H1 (cell line): ENCODE results near the gene SSR1. TPM values are rescaled to one million over a fixed set of nuclear protein-coding genes. Genes with fewer than 3 reads are reported as not detected.

Source experiments
- CTCF ChIA-PET: fragments of 300-600 bp; sonication (Branson Sonifier 250); formaldehyde crosslinking; loops from one replicate; lab custom pipeline; 2021; ENCODE audit not compliant: partially characterized antibody; lab: Charles Lee
- POLR2A ChIA-PET: fragments of 300-600 bp; sonication (Branson Sonifier 250); formaldehyde crosslinking; loops from one replicate; lab custom pipeline; 2021; ENCODE audit warnings: inconsistent platforms; ENCODE audit not compliant: partially characterized antibody; lab: Charles Lee
- DNase-seq, 2 experiments: peaks; one replicate each; pipeline versions ENCODE4 v3.0.0 to v3.0.0-alpha.2; 2010 to 2022; ENCODE audit warnings: low spot score in 2 of 2, low read depth in 1 of 2, mixed read lengths in 1 of 2
- FAIRE-seq: peaks from 2 replicates; lab custom pipeline; 2011; peaks lifted over from hg19 to GRCh38; lab: Jason Lieb, UNC
- H2AFZ ChIP-seq: 2 replicates; pipeline ENCODE4 v1.8.1; 2012; ENCODE audit warnings: low read length, inconsistent platforms
- H2AK5ac ChIP-seq: 2 replicates; pipeline ENCODE4 v1.6.1; 2013; ENCODE audit warnings: low read depth, low read length
- H2BK120ac ChIP-seq: replicated peaks from 2 replicates; pipeline ENCODE3; 2013; ENCODE audit warnings: low read depth, low read length, inconsistent platforms
- H2BK12ac ChIP-seq: 2 replicates; pipeline ENCODE4 v1.6.1; 2013; ENCODE audit warnings: low read depth, low read length
- H2BK15ac ChIP-seq: 2 replicates; pipeline ENCODE4 v1.6.1; 2013; ENCODE audit warnings: low read length
- H2BK20ac ChIP-seq: 2 replicates; pipeline ENCODE4 v1.6.1; 2013; ENCODE audit warnings: low read length
- H2BK5ac ChIP-seq: 2 replicates; pipeline ENCODE4 v1.6.1; 2013; ENCODE audit warnings: low read depth, low read length
- H3K14ac ChIP-seq: 2 replicates; pipeline ENCODE4 v1.6.1; 2013; ENCODE audit warnings: inconsistent platforms; ENCODE audit not compliant: insufficient read length
- H3K18ac ChIP-seq: 2 replicates; pipeline ENCODE4 v1.6.1; 2013; ENCODE audit warnings: low read length; ENCODE audit errors: extremely low read depth
- H3K23ac ChIP-seq: 2 replicates; pipeline ENCODE4 v1.6.1; 2013; ENCODE audit warnings: inconsistent platforms; ENCODE audit not compliant: insufficient read length
- H3K23me2 ChIP-seq: 2 replicates; pipeline ENCODE4 v1.6.1; 2013; ENCODE audit warnings: low read depth, low read length
- H3K27ac ChIP-seq: 2 replicates; pipeline ENCODE4 v1.6.1; 2011; ENCODE audit warnings: low read depth, low read length, inconsistent platforms
- H3K27me3 ChIP-seq, 4 experiments: replicated peaks in 1 of 4; 1 replicate in 1 of 4; 2 replicates in 3 of 4; pipeline versions ENCODE4 v1.6.1 to v1.8.1; 2011 to 2013; ENCODE audit warnings: low read length in 3 of 4, mild to moderate bottlenecking in 3 of 4, inconsistent platforms in 2 of 4, mixed read lengths in 2 of 4, moderate library complexity in 1 of 4; ENCODE audit not compliant: control insufficient read depth in 3 of 4, insufficient read depth in 3 of 4; ENCODE audit errors: extremely low read depth in 1 of 4
- H3K36me3 ChIP-seq, 4 experiments: 2 replicates each; pipeline versions ENCODE4 v1.6.1 to v1.8.1; 2011 to 2013; ENCODE audit warnings: mild to moderate bottlenecking in 4 of 4, low read length in 3 of 4, moderate library complexity in 2 of 4, control low read depth in 1 of 4, inconsistent platforms in 1 of 4; ENCODE audit not compliant: insufficient read depth in 4 of 4, control insufficient read depth in 2 of 4
- H3K4ac ChIP-seq: replicated peaks from 2 replicates; pipeline ENCODE3; 2013; ENCODE audit warnings: low read length, low read depth, mixed read lengths, inconsistent platforms; ENCODE audit not compliant: insufficient read length
- H3K4me1 ChIP-seq, 4 experiments: replicated peaks in 1 of 4; 1 replicate in 1 of 4; 2 replicates in 3 of 4; pipeline versions ENCODE4 v1.6.1 to v1.8.1; 2011 to 2013; ENCODE audit warnings: low read length in 3 of 4, inconsistent platforms in 2 of 4, mixed read lengths in 1 of 4; ENCODE audit not compliant: insufficient read depth in 4 of 4, control insufficient read depth in 3 of 4
- H3K4me2 ChIP-seq, 2 experiments: 2 replicates each; pipeline versions ENCODE4 v1.6.1 to v1.8.1; 2011 to 2013; ENCODE audit warnings: low read depth in 2 of 2, low read length in 2 of 2, control low read depth in 1 of 2, inconsistent platforms in 1 of 2, mild to moderate bottlenecking in 1 of 2; ENCODE audit not compliant: insufficient read depth in 1 of 2
- H3K4me3 ChIP-seq, 4 experiments: fragments of 200-600, 300-600 bp in 1 of 4; sonication (generic), shearing (Covaris generic), sonication (Bioruptor Twin) in 1 of 4; 2 replicates each; pipeline versions ENCODE4 v1.5.1 to v1.8.1; 2011 to 2016; ENCODE audit warnings: low read length in 4 of 4, low read depth in 3 of 4, control low read depth in 2 of 4, inconsistent platforms in 2 of 4, mild to moderate bottlenecking in 2 of 4, mixed read lengths in 1 of 4, moderate library complexity in 1 of 4; ENCODE audit not compliant: insufficient read depth in 2 of 4; ENCODE audit errors: extremely low read depth in 1 of 4
- H3K56ac ChIP-seq: replicated peaks from 2 replicates; pipeline ENCODE3; 2013; ENCODE audit warnings: low read depth, mild to moderate bottlenecking, mixed read lengths, low read length, inconsistent platforms; ENCODE audit not compliant: insufficient read length
- H3K79me1 ChIP-seq: 2 replicates; pipeline ENCODE4 v1.6.1; 2013; ENCODE audit warnings: low read depth, low read length, control low read depth
- H3K79me2 ChIP-seq, 2 experiments: 2 replicates each; pipeline versions ENCODE4 v1.6.1 to v1.8.1; 2012 to 2013; ENCODE audit warnings: low read length in 2 of 2, mild to moderate bottlenecking in 2 of 2, inconsistent platforms in 1 of 2; ENCODE audit not compliant: insufficient read depth in 2 of 2, control insufficient read depth in 1 of 2
- H3K9ac ChIP-seq, 4 experiments: replicated peaks in 1 of 4; 1 replicate in 1 of 4; 2 replicates in 3 of 4; pipeline versions ENCODE4 v1.6.1 to v1.8.1; 2011 to 2013; ENCODE audit warnings: low read depth in 3 of 4, low read length in 3 of 4, control low read depth in 2 of 4, mild to moderate bottlenecking in 2 of 4, moderate library complexity in 2 of 4, inconsistent platforms in 1 of 4; ENCODE audit errors: extremely low read depth in 1 of 4
- H3K9me3 ChIP-seq, 2 experiments: 2 replicates each; pipeline versions ENCODE4 v1.6.1 to v1.8.1; 2012 to 2013; ENCODE audit warnings: mild to moderate bottlenecking in 2 of 2, moderate library complexity in 2 of 2, control low read depth in 1 of 2, inconsistent platforms in 1 of 2, low read depth in 1 of 2, low read length in 1 of 2, mixed read lengths in 1 of 2; ENCODE audit not compliant: insufficient read depth in 2 of 2
- H4K20me1 ChIP-seq, 2 experiments: replicated peaks in 1 of 2; 2 replicates each; pipeline versions ENCODE3 to v1.8.1; 2011 to 2013; ENCODE audit warnings: inconsistent platforms in 2 of 2, low read length in 2 of 2, mild to moderate bottlenecking in 1 of 2; ENCODE audit not compliant: insufficient read depth in 2 of 2, control insufficient read depth in 1 of 2
- H4K5ac ChIP-seq: 2 replicates; pipeline ENCODE4 v1.6.1; 2013; ENCODE audit warnings: low read length, low read depth, mixed read lengths, inconsistent platforms; ENCODE audit not compliant: insufficient read length
- H4K8ac ChIP-seq: 2 replicates; pipeline ENCODE4 v1.8.0; 2013; ENCODE audit warnings: mild to moderate bottlenecking, moderate library complexity, low read length, inconsistent platforms; ENCODE audit not compliant: insufficient read depth; ENCODE audit errors: extremely low read depth
- H4K91ac ChIP-seq: replicated peaks from 2 replicates; pipeline ENCODE3; 2013; ENCODE audit warnings: low read length, mixed read lengths, inconsistent platforms; ENCODE audit not compliant: insufficient read length
- ASH2L ChIP-seq: fragments of 200-600, 300-600 bp; sonication (generic); IDR thresholded peaks from one replicate; pipeline ENCODE4 v1.7.1; 2017; ENCODE audit warnings: low read length
- EZH2 ChIP-seq: fragments of 200-600 bp; sonication (generic); IDR thresholded peaks from 2 replicates; pipeline ENCODE4 v1.7.1; 2012; ENCODE audit warnings: low read depth, mild to moderate bottlenecking, moderate library complexity, low read length, inconsistent platforms; ENCODE audit not compliant: severe bottlenecking
- JUN ChIP-seq: IDR thresholded peaks from 2 replicates; pipeline ENCODE4 v1.6.1; 2011; ENCODE audit warnings: low read depth, mild to moderate bottlenecking, improper control_type of control experiment, low read length
- SAP30 ChIP-seq: fragments of 300-600 bp; sonication (generic); IDR thresholded peaks from 2 replicates; pipeline ENCODE4 v1.7.1; 2012; ENCODE audit warnings: low read length, moderate library complexity, mild to moderate bottlenecking, inconsistent platforms; ENCODE audit not compliant: insufficient read depth, insufficient replicate concordance
- SP1 ChIP-seq: IDR thresholded peaks from 2 replicates; pipeline ENCODE4 v1.6.1; 2011; ENCODE audit warnings: low read depth, low read length
- WGBS, 2 experiments: shearing (Covaris generic) in 1 of 2; methylation state at CpG; one replicate each; pipeline versions ENCODE4 v1.1.6 to v1.1.7; 2013 to 2015; ENCODE audit warnings: low lambda C conversion rate in 2 of 2, mixed read lengths in 2 of 2, inconsistent platforms in 1 of 2, low coverage in 1 of 2, missing lambda C conversion rate in 1 of 2; ENCODE audit not compliant: insufficient replicate concordance in 2 of 2, insufficient coverage in 1 of 2, insufficient read length in 1 of 2; ENCODE audit errors: extremely low coverage in 1 of 2, missing lambda C conversion rate in 1 of 2; 5-methylcytosine and 5-hydroxymethylcytosine counted together
- polyA plus RNA-seq, 7 experiments: library from polyadenylated mRNA; depleted of rRNA in 3 of 7; stranded (reverse) in 5 of 7; unstranded in 2 of 7; fragments of >200 nt in 5 of 7; fragments of 200-250 nt in 2 of 7; gene quantifications; 1 replicate in 5 of 7; 2 replicates in 1 of 7; 4 replicates in 1 of 7; pipeline versions ENCODE4 v1.2.1 to v1.2.3, GENCODE V29; 2011 to 2013; ENCODE audit warnings: missing spikeins in 2 of 7, mixed read lengths in 2 of 7
- total RNA-seq: library from RNA; stranded (reverse); fragmentation: NEBNext Ultra II Directional; extraction: Animal tissue kit (Norgen Biotek cat#: 25700); gene quantifications from 2 replicates; pipeline ENCODE4 v1.2.1, GENCODE V29; 2021

The SSR1 gene
- total and polyA plus RNA-seq, 2 of the 8 experiments (the other 6 are each of a cell fraction or from before 2014, with no cell fraction given) = 26.6 to 117 TPM

DNA sequence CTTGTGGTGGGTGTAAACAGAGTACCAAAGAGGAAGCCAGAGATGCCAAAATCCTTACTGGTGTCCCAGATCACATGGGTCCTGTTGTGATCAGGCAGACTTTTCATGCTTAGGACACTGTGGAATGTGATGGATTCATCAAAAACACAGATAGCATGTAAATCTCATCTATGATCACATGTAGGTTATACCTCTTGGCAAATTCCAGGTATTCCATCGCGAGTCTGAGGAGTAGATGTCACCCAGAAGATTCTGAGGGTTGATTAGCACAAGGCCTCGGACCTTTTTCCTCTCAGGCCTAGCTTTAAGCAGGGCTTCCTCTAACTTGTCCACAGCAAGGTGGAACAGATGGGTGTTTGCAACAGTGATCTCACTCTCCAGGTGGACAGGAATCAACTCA is 28.3 kb upstream of the SSR1 start:
- Histone ChIP-seq H3K36me3 (no peaks in the 10 kb centered on the region), H2AFZ (no peak overlapping the region), H3K9me3 (peaks cover 0 to 3% of the 10 kb centered on the region in 2 experiments; a peak in 1 of 4 replicates), H3K27ac (no peak overlapping the region), H3K9ac (no peak overlapping the region), H3K4me1 (0 out of 7 replicates have a peak, but pooled peaks cover 0 to 2% (median 0%) of the 10 kb centered on the region in 4 experiments), H3K23me2 (no peaks in the 10 kb centered on the region), H2BK20ac (no peak overlapping the region), H2AK5ac (no peak overlapping the region), H3K4ac (no peak overlapping the region), H3K27me3 (no peaks in the 10 kb centered on the region), H4K20me1 (no peaks in the 10 kb centered on the region), H2BK15ac (no peak overlapping the region), H3K14ac (no peak overlapping the region), H3K23ac (no peak overlapping the region), H3K56ac (no peak overlapping the region), H2BK5ac (no peak overlapping the region), H3K4me3 (no peak overlapping the region), H3K79me1 (no peaks in the 10 kb centered on the region), H2BK120ac (no peak overlapping the region), H2BK12ac (no peak overlapping the region), H4K91ac (no peak overlapping the region), H4K8ac (no peak overlapping the region), H4K5ac (no peak overlapping the region), H3K18ac (no peak overlapping the region), H3K79me2 (no peaks in the 10 kb centered on the region), H3K4me2 (no peak overlapping the region)
- ChIA-PET CTCF (interaction anchor here (1.0 to 4.3 kb wide), 6 partner anchors 12 to 66 kb away, joined by 3 to 38 read pairs (median 6); partner anchors contain the start of genes CAGE1 and RIOK1), POLR2A (no interaction called here)
- DNase-seq (no peak), FAIRE-seq (no peak)
- 80% methylated on average over 3 of the region's 3 CpGs; no CpG with 5 or more reads in 1 of the 2 experiments for WGBS, 2 experiments
- TF ChIP-seq ASH2L (no peak), JUN (no peak), SP1 (no peak), SAP30 (no peak), EZH2 (no peak)
